Measurements from ENCODE around the gene SNAP91.
"Not testable (repeated sequence)": the region's sequence is repeated elsewhere in the genome, so short reads cannot be mapped to it uniquely, and the experiment has no call there.

Gene SNAP91

GRCh38 chr6:83708970-83709747 is at the start of gene SNAP91:
Gene SNAP91 (minus strand): TSS chr6:83709101. CDS start chr6:83707927, 1,174 bp downstream.
- Histone ChIP-seq H3K27ac (ENCODE audit: low read depth, low read length) (no peak within 1 kb of the TSS), H3K27me3 (ENCODE audit: control insufficient read depth, insufficient read depth, low read length) (peaks cover 66% of the 10 kb centered on the region), H3K9ac (ENCODE audit: low read length) (no peak within 1 kb of the TSS)

GRCh38 chr6:83758533-83758932 is 49.6 kb upstream of the SNAP91 start:
- Histone ChIP-seq H3K9me3 (ENCODE audit: control insufficient read depth, insufficient read depth, low read depth, low read length) (no peaks in the 10 kb centered on the region), H3K4me1 (ENCODE audit: control insufficient read depth, insufficient read depth, low read length) (no peaks in the 10 kb centered on the region), H3K27me3 (ENCODE audit: control insufficient read depth, insufficient read depth, low read length) (no peaks in the 10 kb centered on the region), H3K36me3 (ENCODE audit: control insufficient read depth, insufficient read depth, low read length) (no peaks in the 10 kb centered on the region), H3K27ac (ENCODE audit: low read depth, low read length) (no peak overlapping the region), H3K9ac (ENCODE audit: low read length) (no peak overlapping the region), H3K4me3 (ENCODE audit: low read depth, low read length) (no peak overlapping the region)

More at GRCh38 chr6:83708970-83709747, at the start of gene SNAP91:
- Histone ChIP-seq H3K9me3 (ENCODE audit: control insufficient read depth, insufficient read depth, low read depth, low read length) (no peaks in the 10 kb centered on the region), H3K4me1 (ENCODE audit: control insufficient read depth, insufficient read depth, low read length) (no peaks in the 10 kb centered on the region), H3K4me3 (ENCODE audit: low read depth, low read length) (peak within 1 kb of the TSS; percentile 70), H3K36me3 (ENCODE audit: control insufficient read depth, insufficient read depth, low read length) (no peaks in the 10 kb centered on the region)

- H3K27ac ChIP-seq (ENCODE audit: low read depth, low read length) = no peak overlapping the region
- no peaks in the 10 kb centered on the region for H3K36me3 ChIP-seq (ENCODE audit: control insufficient read depth, insufficient read depth, low read length)
- H3K27me3 ChIP-seq (ENCODE audit: control insufficient read depth, insufficient read depth, low read length) = no peaks in the 10 kb centered on the region
- H3K9me3 ChIP-seq (ENCODE audit: control insufficient read depth, insufficient read depth, low read depth, low read length) = peaks cover 4% of the 10 kb centered on the region; the same call in 1 of the 2 replicates
- no peaks in the 10 kb centered on the region for H3K4me1 ChIP-seq (ENCODE audit: control insufficient read depth, insufficient read depth, low read length)
- no peak overlapping the region for H3K9ac ChIP-seq (ENCODE audit: low read length)
- H3K4me3 ChIP-seq (ENCODE audit: low read depth, low read length) = no peak overlapping the region
These were observed 48.1 kb upstream of the SNAP91 start for GRCh38 chr6:83757021-83757420.

- Histone ChIP-seq H3K4me1 (ENCODE audit: control insufficient read depth, insufficient read depth, low read length) (no peaks in the 10 kb centered on the region), H3K27me3 (ENCODE audit: control insufficient read depth, insufficient read depth, low read length) (no peaks in the 10 kb centered on the region), H3K9me3 (ENCODE audit: control insufficient read depth, insufficient read depth, low read depth, low read length) (peaks cover 4% of the 10 kb centered on the region; the same call in 1 of the 2 replicates), H3K36me3 (ENCODE audit: control insufficient read depth, insufficient read depth, low read length) (no peaks in the 10 kb centered on the region), H3K4me3 (ENCODE audit: low read depth, low read length) (no peak overlapping the region), H3K27ac (ENCODE audit: low read depth, low read length) (no peak overlapping the region), H3K9ac (ENCODE audit: low read length) (no peak overlapping the region)
These were observed 47.7 kb upstream of the SNAP91 start for GRCh38 chr6:83756565-83756964.

GRCh38 chr6:83752375-83752774 is 43.5 kb upstream of the SNAP91 start:
- not testable (repeated sequence) for H3K9ac ChIP-seq (ENCODE audit: low read length); H3K27ac ChIP-seq (ENCODE audit: low read depth, low read length); H3K4me1 ChIP-seq (ENCODE audit: control insufficient read depth, insufficient read depth, low read length); H3K36me3 ChIP-seq (ENCODE audit: control insufficient read depth, insufficient read depth, low read length); H3K9me3 ChIP-seq (ENCODE audit: control insufficient read depth, insufficient read depth, low read depth, low read length); H3K4me3 ChIP-seq (ENCODE audit: low read depth, low read length); H3K27me3 ChIP-seq (ENCODE audit: control insufficient read depth, insufficient read depth, low read length)

- Histone ChIP-seq H3K4me1 (ENCODE audit: control insufficient read depth, insufficient read depth, low read length) (no peaks in the 10 kb centered on the region), H3K36me3 (ENCODE audit: control insufficient read depth, insufficient read depth, low read length) (no peaks in the 10 kb centered on the region), H3K4me3 (ENCODE audit: low read depth, low read length) (no peak overlapping the region), H3K27ac (ENCODE audit: low read depth, low read length) (no peak overlapping the region), H3K9ac (ENCODE audit: low read length) (no peak overlapping the region), H3K27me3 (ENCODE audit: control insufficient read depth, insufficient read depth, low read length) (no peaks in the 10 kb centered on the region), H3K9me3 (ENCODE audit: control insufficient read depth, insufficient read depth, low read depth, low read length) (no peaks in the 10 kb centered on the region)
These were observed 32.2 kb upstream of the SNAP91 start for GRCh38 chr6:83741089-83741488.

- Histone ChIP-seq H3K9me3 (ENCODE audit: control insufficient read depth, insufficient read depth, low read depth, low read length) (no peaks in the 10 kb centered on the region), H3K9ac (ENCODE audit: low read length) (no peak overlapping the region), H3K4me3 (ENCODE audit: low read depth, low read length) (no peak overlapping the region)
These were observed 26.6 kb upstream of the SNAP91 start for GRCh38 chr6:83735461-83735860.

GRCh38 chr6:83729871-83730270 is 21.0 kb upstream of the SNAP91 start:
- no peaks in the 10 kb centered on the region for H3K4me1 ChIP-seq (ENCODE audit: control insufficient read depth, insufficient read depth, low read length)
- no peaks in the 10 kb centered on the region for H3K36me3 ChIP-seq (ENCODE audit: control insufficient read depth, insufficient read depth, low read length)
- no peak overlapping the region for H3K9ac ChIP-seq (ENCODE audit: low read length)
- no peaks in the 10 kb centered on the region for H3K27me3 ChIP-seq (ENCODE audit: control insufficient read depth, insufficient read depth, low read length)
- no peak overlapping the region for H3K27ac ChIP-seq (ENCODE audit: low read depth, low read length)
- no peaks in the 10 kb centered on the region for H3K9me3 ChIP-seq (ENCODE audit: control insufficient read depth, insufficient read depth, low read depth, low read length)
- no peak overlapping the region for H3K4me3 ChIP-seq (ENCODE audit: low read depth, low read length)

More at GRCh38 chr6:83735461-83735860, 26.6 kb upstream of the SNAP91 start:
- no peak overlapping the region for H3K27ac ChIP-seq (ENCODE audit: low read depth, low read length)
- H3K36me3 ChIP-seq (ENCODE audit: control insufficient read depth, insufficient read depth, low read length) = no peaks in the 10 kb centered on the region
- H3K27me3 ChIP-seq (ENCODE audit: control insufficient read depth, insufficient read depth, low read length) = no peaks in the 10 kb centered on the region
- no peaks in the 10 kb centered on the region for H3K4me1 ChIP-seq (ENCODE audit: control insufficient read depth, insufficient read depth, low read length)

- Histone ChIP-seq H3K27ac (ENCODE audit: low read depth, low read length) (no peak overlapping the region), H3K9ac (ENCODE audit: low read length) (no peak overlapping the region), H3K4me3 (ENCODE audit: low read depth, low read length) (no peak overlapping the region), H3K4me1 (ENCODE audit: control insufficient read depth, insufficient read depth, low read length) (no peaks in the 10 kb centered on the region), H3K27me3 (ENCODE audit: control insufficient read depth, insufficient read depth, low read length) (no peaks in the 10 kb centered on the region), H3K9me3 (ENCODE audit: control insufficient read depth, insufficient read depth, low read depth, low read length) (no peaks in the 10 kb centered on the region; the same call in 1 of the 2 replicates), H3K36me3 (ENCODE audit: control insufficient read depth, insufficient read depth, low read length) (no peaks in the 10 kb centered on the region)
These were observed 14.0 kb upstream of the SNAP91 start for GRCh38 chr6:83722876-83723275.

- no peaks in the 10 kb centered on the region; the same call in 1 of the 2 replicates for H3K27me3 ChIP-seq (ENCODE audit: control insufficient read depth, insufficient read depth, low read length)
- no peak overlapping the region for H3K27ac ChIP-seq (ENCODE audit: low read depth, low read length)
- H3K9me3 ChIP-seq (ENCODE audit: control insufficient read depth, insufficient read depth, low read depth, low read length) = peaks cover 3% of the 10 kb centered on the region; the same call in 1 of the 2 replicates
- no peak overlapping the region for H3K4me3 ChIP-seq (ENCODE audit: low read depth, low read length)
- no peaks in the 10 kb centered on the region for H3K4me1 ChIP-seq (ENCODE audit: control insufficient read depth, insufficient read depth, low read length)
- no peaks in the 10 kb centered on the region for H3K36me3 ChIP-seq (ENCODE audit: control insufficient read depth, insufficient read depth, low read length)
- H3K9ac ChIP-seq (ENCODE audit: low read length) = no peak overlapping the region
These were observed 8.9 kb upstream of the SNAP91 start for GRCh38 chr6:83717809-83718208.

- Histone ChIP-seq H3K4me1 (ENCODE audit: control insufficient read depth, insufficient read depth, low read length) (no peaks in the 10 kb centered on the region), H3K27me3 (ENCODE audit: control insufficient read depth, insufficient read depth, low read length) (peaks cover 43% of the 10 kb centered on the region), H3K9me3 (ENCODE audit: control insufficient read depth, insufficient read depth, low read depth, low read length) (no peaks in the 10 kb centered on the region)
These were observed 3.1 kb upstream of the SNAP91 start for GRCh38 chr6:83711958-83712357.

More at GRCh38 chr6:83711958-83712357, 3.1 kb upstream of the SNAP91 start:
- H3K4me3 ChIP-seq (ENCODE audit: low read depth, low read length) = no peak overlapping the region
- no peak overlapping the region for H3K27ac ChIP-seq (ENCODE audit: low read depth, low read length)
- no peak overlapping the region for H3K9ac ChIP-seq (ENCODE audit: low read length)
- H3K36me3 ChIP-seq (ENCODE audit: control insufficient read depth, insufficient read depth, low read length) = no peaks in the 10 kb centered on the region

Data from HUES6 (cell line).